ENCODE results near the gene CBS.
"Not testable (repeated sequence)": the region's sequence is repeated elsewhere in the genome, so short reads cannot be mapped to it uniquely, and the experiment has no call there.

GRCh38 chr21:43101000-43101399, 25.4 kb upstream of the CBS start:
- TF ChIP-seq CTCF, EZH2phosphoT487, EZH2 (IDR thresholded peaks at IDR 0.05): not testable (repeated sequence)

Data from neural progenitor cell (in vitro differentiated cells).